Measurements from ENCODE around the gene NXPH3. TPM values are rescaled to one million over a fixed set of nuclear protein-coding genes. Genes with fewer than 3 reads are reported as not detected.

Gene NXPH3
- total RNA-seq, 1 donor from 2014 or later, result not detected

DNA sequence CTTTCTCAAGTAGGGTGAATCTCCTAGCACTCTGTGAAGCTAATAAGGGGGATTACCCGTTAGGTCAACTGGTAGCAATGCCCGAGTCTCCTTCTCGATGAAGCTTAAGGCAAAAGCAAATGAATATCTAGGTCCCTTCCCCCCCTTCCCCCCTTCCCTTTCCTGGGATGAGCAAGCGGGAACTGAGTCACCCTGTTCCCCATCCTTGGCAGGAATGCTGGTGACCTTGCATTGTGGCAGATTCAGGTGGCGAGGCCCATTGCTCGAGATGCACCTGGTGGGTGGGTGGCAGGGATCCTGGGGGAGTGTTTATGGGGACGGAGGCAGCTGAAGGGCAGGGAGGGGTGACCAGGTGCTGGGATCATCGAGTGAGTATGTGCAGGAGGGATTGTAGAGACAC, 7.1 kb downstream of the NXPH3 start:
- intact Hi-C loops (cut with micrococcal nuclease), result no loop called here
- ATAC-seq (ENCODE audit: low read depth) (no peak), DNase-seq (no peak)
- POLR2A ChIA-PET, result no interaction called here
- no peak overlapping the region for H3K27ac Mint-ChIP-seq
- H3K9me3 Mint-ChIP-seq, result no peaks in the 10 kb centered on the region
- H3K36me3 Mint-ChIP-seq (ENCODE audit: low read depth), result no peaks in the 10 kb centered on the region
- CTCF ChIA-PET, result no interaction called here
- peaks cover 1% of the 10 kb centered on the region for H3K4me1 Mint-ChIP-seq
- TF ChIP-seq, protein P1, sequence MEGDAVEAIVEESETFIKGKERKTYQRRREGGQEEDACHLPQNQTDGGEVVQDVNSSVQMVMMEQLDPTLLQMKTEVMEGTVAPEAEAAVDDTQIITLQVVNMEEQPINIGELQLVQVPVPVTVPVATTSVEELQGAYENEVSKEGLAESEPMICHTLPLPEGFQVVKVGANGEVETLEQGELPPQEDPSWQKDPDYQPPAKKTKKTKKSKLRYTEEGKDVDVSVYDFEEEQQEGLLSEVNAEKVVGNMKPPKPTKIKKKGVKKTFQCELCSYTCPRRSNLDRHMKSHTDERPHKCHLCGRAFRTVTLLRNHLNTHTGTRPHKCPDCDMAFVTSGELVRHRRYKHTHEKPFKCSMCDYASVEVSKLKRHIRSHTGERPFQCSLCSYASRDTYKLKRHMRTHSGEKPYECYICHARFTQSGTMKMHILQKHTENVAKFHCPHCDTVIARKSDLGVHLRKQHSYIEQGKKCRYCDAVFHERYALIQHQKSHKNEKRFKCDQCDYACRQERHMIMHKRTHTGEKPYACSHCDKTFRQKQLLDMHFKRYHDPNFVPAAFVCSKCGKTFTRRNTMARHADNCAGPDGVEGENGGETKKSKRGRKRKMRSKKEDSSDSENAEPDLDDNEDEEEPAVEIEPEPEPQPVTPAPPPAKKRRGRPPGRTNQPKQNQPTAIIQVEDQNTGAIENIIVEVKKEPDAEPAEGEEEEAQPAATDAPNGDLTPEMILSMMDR (IDR thresholded peaks at IDR 0.05), result no peak
- H3K27me3 Mint-ChIP-seq, result peaks cover 3% of the 10 kb centered on the region
- H3K4me3 Mint-ChIP-seq, result no peak overlapping the region

GRCh38 chr17:49583226-49583625, 7.6 kb downstream of the NXPH3 start:
- Mint-ChIP-seq H3K4me3 (no peak overlapping the region), H3K4me1 (no peaks in the 10 kb centered on the region), H3K27me3 (peaks cover under 1% of the 10 kb centered on the region), H3K36me3 (ENCODE audit: low read depth) (no peaks in the 10 kb centered on the region), H3K9me3 (no peaks in the 10 kb centered on the region), H3K27ac (no peak overlapping the region)
- ATAC-seq (ENCODE audit: low read depth) (no peak), DNase-seq (no peak)
- TF ChIP-seq, protein P1 (IDR thresholded peaks at IDR 0.05), result no peak
- intact Hi-C loops (cut with micrococcal nuclease), result no loop called here
- CTCF ChIA-PET, result no interaction called here
- POLR2A ChIA-PET, result no interaction called here

DNA sequence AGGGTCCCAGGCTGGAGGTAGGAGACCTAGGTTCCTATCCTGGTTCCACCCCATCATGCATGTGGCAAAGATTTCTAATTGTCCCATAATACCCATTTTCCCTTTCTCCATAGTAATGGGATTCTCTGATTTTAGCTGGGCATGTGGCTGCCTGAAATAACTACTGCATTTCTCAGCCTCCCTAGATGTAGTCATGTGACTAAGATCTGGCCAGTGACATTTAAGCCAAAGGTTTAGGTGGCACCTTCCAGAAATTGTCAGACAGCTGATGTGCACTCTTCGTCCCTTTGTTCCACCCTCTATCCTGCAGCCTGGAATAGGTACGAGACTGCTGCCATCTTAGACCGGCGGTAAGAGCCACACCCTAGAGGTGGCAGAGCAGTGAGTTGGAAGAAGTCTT, 8.2 kb downstream of the NXPH3 start:
- H3K27me3 Mint-ChIP-seq, result no peaks in the 10 kb centered on the region
- CTCF ChIA-PET, result no interaction called here

GRCh38 chr17:49585422-49586027, 9.9 kb downstream of the NXPH3 start:
- peaks cover 2% of the 10 kb centered on the region for H3K36me3 Mint-ChIP-seq (ENCODE audit: low read depth)
- CTCF ChIA-PET, result no interaction called here
- intact Hi-C loops (cut with micrococcal nuclease), result no loop called here
- H3K27me3 Mint-ChIP-seq, result no peaks in the 10 kb centered on the region
- DNase-seq, result no peak
- no peak overlapping the region for H3K27ac Mint-ChIP-seq
- POLR2A ChIA-PET, result no interaction called here
- no peaks in the 10 kb centered on the region for H3K4me1 Mint-ChIP-seq
- TF ChIP-seq, protein P1 (IDR thresholded peaks at IDR 0.05), result no peak
- H3K9me3 Mint-ChIP-seq, result no peaks in the 10 kb centered on the region
- no peak for ATAC-seq (ENCODE audit: low read depth)
- H3K4me3 Mint-ChIP-seq, result no peak overlapping the region

More for the DNA sequence above, 8.2 kb downstream of the NXPH3 start:
- Mint-ChIP-seq H3K4me3 (no peak overlapping the region), H3K4me1 (no peaks in the 10 kb centered on the region), H3K27ac (no peak overlapping the region), H3K9me3 (no peaks in the 10 kb centered on the region), H3K36me3 (ENCODE audit: low read depth) (no peaks in the 10 kb centered on the region)
- DNase-seq (no peak), ATAC-seq (ENCODE audit: low read depth) (no peak)
- POLR2A ChIA-PET, result no interaction called here
- intact Hi-C loops (cut with micrococcal nuclease), result no loop called here
- TF ChIP-seq, protein P1 (IDR thresholded peaks at IDR 0.05), result no peak

- Mint-ChIP-seq H3K36me3 (ENCODE audit: low read depth) (peaks cover 9% of the 10 kb centered on the region), H3K4me1 (no peaks in the 10 kb centered on the region), H3K27ac (no peak overlapping the region), H3K27me3 (no peaks in the 10 kb centered on the region), H3K9me3 (no peaks in the 10 kb centered on the region), H3K4me3 (no peak overlapping the region)
- no peak for ATAC-seq (ENCODE audit: low read depth)
- TF ChIP-seq, protein P1 (IDR thresholded peaks at IDR 0.05), result no peak
- DNase-seq, result no peak
- ChIA-PET CTCF (no interaction called here), POLR2A (interaction anchor here (0.6 kb wide), 1 partner anchor 86 kb away, joined by 3 read pairs; no protein-coding TSS in a partner anchor)
- intact Hi-C loops (cut with micrococcal nuclease), result no loop called here
Measured at GRCh38 chr17:49587366-49588073, 11.8 kb downstream of the NXPH3 start.
